BLaER1 treated with 17β-estradiol and CSF1 and Interleukin-3, amounts not matched to agents 10 nM and 100 nM (cell line): ENCODE data around the gene DGKB.

Experiments used
- H3K27ac ChIP-seq, 11 experiments: shearing (Covaris generic); formaldehyde crosslinking; 2 replicates each; pipeline ENCODE4 v1.8.1; 2022
- H3K27me3 ChIP-seq, 11 experiments: shearing (Covaris generic); formaldehyde crosslinking; 2 replicates each; pipeline ENCODE4 v1.8.1; 2022
- H3K36me3 ChIP-seq, 11 experiments: shearing (Covaris generic); formaldehyde crosslinking; 2 replicates each; pipeline ENCODE4 v1.8.1; 2022
- H3K4me1 ChIP-seq, 10 experiments: shearing (Covaris generic); formaldehyde crosslinking; 2 replicates each; pipeline ENCODE4 v1.8.1; 2022
- H3K4me2 ChIP-seq, 11 experiments: shearing (Covaris generic); formaldehyde crosslinking; 2 replicates each; pipeline ENCODE4 v1.8.1; 2022
- H3K4me3 ChIP-seq, 10 experiments: shearing (Covaris generic); formaldehyde crosslinking; 2 replicates each; pipeline ENCODE4 v1.8.1; 2022
- H3K9ac ChIP-seq, 11 experiments: shearing (Covaris generic); formaldehyde crosslinking; 2 replicates each; pipeline ENCODE4 v1.8.1; 2022
- H3K9me3 ChIP-seq, 11 experiments: shearing (Covaris generic); formaldehyde crosslinking; replicated peaks in 1 of 11; 2 replicates each; pipeline ENCODE4 v1.8.1; 2022
- H4K20me1 ChIP-seq, 11 experiments: shearing (Covaris generic); formaldehyde crosslinking; 2 replicates each; pipeline ENCODE4 v1.8.1; 2022
- Cebpa-rat ChIP-seq, 11 experiments: shearing (Covaris generic); IDR thresholded peaks; 2 replicates each; pipeline ENCODE4 v1.8.1; 2022

DGKB gene

GRCh38 chr7:14905764-14906163, 3.2 kb upstream of the DGKB start:
- Histone ChIP-seq H4K20me1 (no peaks in the 10 kb centered on the region), H3K27me3 (no peaks in the 10 kb centered on the region)

GRCh38 chr7:14900051-14900450, 2.5 kb downstream of the DGKB start:
- no peaks in the 10 kb centered on the region for H3K36me3 ChIP-seq
- H3K4me2 ChIP-seq, result no peak overlapping the region
- H3K9me3 ChIP-seq, result no peaks in the 10 kb centered on the region
- no peaks in the 10 kb centered on the region for H3K4me1 ChIP-seq
- H3K9ac ChIP-seq, result no peak overlapping the region
- H3K27ac ChIP-seq, result no peak overlapping the region
- no peak overlapping the region for H3K4me3 ChIP-seq
- H4K20me1 ChIP-seq, result no peaks in the 10 kb centered on the region
- TF ChIP-seq Cebpa-rat (IDR thresholded peaks at IDR 0.05), result no peak
- no peaks in the 10 kb centered on the region for H3K27me3 ChIP-seq

More at GRCh38 chr7:14905764-14906163, 3.2 kb upstream of the DGKB start:
- Histone ChIP-seq H3K9ac (no peak overlapping the region), H3K36me3 (no peaks in the 10 kb centered on the region), H3K9me3 (no peaks in the 10 kb centered on the region), H3K27ac (no peak overlapping the region), H3K4me3 (no peak overlapping the region), H3K4me2 (no peak overlapping the region), H3K4me1 (no peaks in the 10 kb centered on the region)
- no peak for TF ChIP-seq Cebpa-rat (IDR thresholded peaks at IDR 0.05)

DNA sequence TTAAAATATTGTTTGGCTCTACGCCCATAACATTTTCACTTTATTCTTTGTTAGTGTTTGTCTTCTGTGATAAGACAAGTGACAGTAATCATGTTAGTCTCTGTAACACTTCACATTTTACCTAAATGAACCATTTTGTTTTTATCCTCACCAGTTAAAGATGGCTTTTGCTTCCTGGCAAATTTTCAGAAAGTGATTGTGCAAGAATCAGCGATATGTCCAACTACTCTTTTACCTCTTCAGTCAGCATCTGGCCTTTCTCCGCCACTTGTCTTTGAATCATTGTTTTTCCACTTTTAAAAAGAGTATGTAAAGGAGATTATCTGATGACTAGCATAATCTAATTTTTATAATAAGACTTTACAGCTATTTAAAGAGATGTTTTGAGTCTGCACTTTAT, 3.5 kb downstream of the DGKB start:
- H3K4me2 ChIP-seq, result no peak overlapping the region
- no peaks in the 10 kb centered on the region for H3K4me1 ChIP-seq
- no peaks in the 10 kb centered on the region for H3K9me3 ChIP-seq
- no peak overlapping the region for H3K27ac ChIP-seq
- no peaks in the 10 kb centered on the region for H3K36me3 ChIP-seq
- no peaks in the 10 kb centered on the region for H3K27me3 ChIP-seq
- no peak overlapping the region for H3K9ac ChIP-seq
- TF ChIP-seq Cebpa-rat (IDR thresholded peaks at IDR 0.05), result 0 out of 22 replicates have a peak, but pooled peaks of 1 of the 11 experiments have one; percentile 13
- no peak overlapping the region for H3K4me3 ChIP-seq
- H4K20me1 ChIP-seq, result no peaks in the 10 kb centered on the region

DNA sequence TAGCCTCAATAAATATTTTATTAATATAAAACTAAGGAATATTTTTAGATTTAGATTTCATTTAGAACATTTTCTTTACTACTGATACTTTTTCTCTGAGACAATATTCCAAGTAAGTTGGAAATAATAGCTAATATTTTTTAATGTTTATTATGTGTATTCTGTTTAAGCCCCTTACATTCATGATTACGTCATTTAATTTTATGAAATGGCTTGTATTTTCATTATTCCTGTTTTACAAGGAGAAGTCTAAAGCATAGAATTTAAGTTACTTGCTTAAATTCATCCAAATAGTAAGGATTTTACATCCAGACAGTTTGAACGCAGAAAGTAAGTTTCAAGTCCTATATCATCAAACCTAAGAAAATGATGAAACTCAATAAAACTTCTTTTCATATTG, 6.1 kb downstream of the DGKB start:
- no peak overlapping the region for H3K9ac ChIP-seq
- no peaks in the 10 kb centered on the region for H3K36me3 ChIP-seq
- no peaks in the 10 kb centered on the region for H3K27me3 ChIP-seq
- H3K4me2 ChIP-seq, result no peak overlapping the region
- no peak overlapping the region for H3K4me3 ChIP-seq
- no peaks in the 10 kb centered on the region for H4K20me1 ChIP-seq
- H3K27ac ChIP-seq, result no peak overlapping the region
- H3K9me3 ChIP-seq, result no peaks in the 10 kb centered on the region
- H3K4me1 ChIP-seq, result peaks cover 0 to 7% (median 0%) of the 10 kb centered on the region in 10 experiments; a peak in 3 of 20 replicates
- no peak for TF ChIP-seq Cebpa-rat (IDR thresholded peaks at IDR 0.05)

DNA sequence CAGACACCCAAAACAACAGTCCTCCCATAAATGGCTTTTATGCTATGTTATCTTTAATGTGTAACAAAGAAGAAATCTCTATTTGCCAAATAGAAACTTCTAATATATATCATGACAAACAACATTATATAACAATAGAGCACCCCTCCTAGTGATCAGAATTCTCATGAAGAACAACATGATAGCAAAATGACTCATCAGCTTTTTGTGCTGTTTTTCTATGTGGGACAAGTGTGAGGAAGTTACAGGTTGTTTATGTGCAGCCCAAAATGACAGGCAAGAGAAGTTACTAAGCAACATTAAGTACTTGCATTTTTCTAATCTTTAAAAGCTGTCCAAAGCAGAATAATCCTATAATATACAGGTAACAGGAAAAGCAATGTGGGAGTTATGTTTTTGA, 7.7 kb downstream of the DGKB start:
- H3K36me3 ChIP-seq, result no peaks in the 10 kb centered on the region
- no peak overlapping the region for H3K4me3 ChIP-seq
- H3K27ac ChIP-seq, result no peak overlapping the region
- TF ChIP-seq Cebpa-rat (IDR thresholded peaks at IDR 0.05), result no peak
- H3K9me3 ChIP-seq, result no peaks in the 10 kb centered on the region
- H3K9ac ChIP-seq, result no peak overlapping the region
- no peaks in the 10 kb centered on the region for H3K27me3 ChIP-seq
- H3K4me2 ChIP-seq, result no peak overlapping the region
- H3K4me1 ChIP-seq, result peaks cover 0 to 7% (median 0%) of the 10 kb centered on the region in 10 experiments; a peak in 3 of 20 replicates
- H4K20me1 ChIP-seq, result no peaks in the 10 kb centered on the region

- H3K27me3 ChIP-seq, result no peaks in the 10 kb centered on the region
- no peak overlapping the region for H3K4me2 ChIP-seq
- no peaks in the 10 kb centered on the region for H3K36me3 ChIP-seq
- no peaks in the 10 kb centered on the region for H3K9me3 ChIP-seq
- H3K4me3 ChIP-seq, result no peak overlapping the region
- peaks cover 0 to 7% (median 0%) of the 10 kb centered on the region in 10 experiments; a peak in 3 of 20 replicates for H3K4me1 ChIP-seq
- no peaks in the 10 kb centered on the region for H4K20me1 ChIP-seq
- H3K27ac ChIP-seq, result no peak overlapping the region
- no peak for TF ChIP-seq Cebpa-rat (IDR thresholded peaks at IDR 0.05)
- H3K9ac ChIP-seq, result no peak overlapping the region
Measured at GRCh38 chr7:14892961-14893360, 9.6 kb downstream of the DGKB start.

DNA sequence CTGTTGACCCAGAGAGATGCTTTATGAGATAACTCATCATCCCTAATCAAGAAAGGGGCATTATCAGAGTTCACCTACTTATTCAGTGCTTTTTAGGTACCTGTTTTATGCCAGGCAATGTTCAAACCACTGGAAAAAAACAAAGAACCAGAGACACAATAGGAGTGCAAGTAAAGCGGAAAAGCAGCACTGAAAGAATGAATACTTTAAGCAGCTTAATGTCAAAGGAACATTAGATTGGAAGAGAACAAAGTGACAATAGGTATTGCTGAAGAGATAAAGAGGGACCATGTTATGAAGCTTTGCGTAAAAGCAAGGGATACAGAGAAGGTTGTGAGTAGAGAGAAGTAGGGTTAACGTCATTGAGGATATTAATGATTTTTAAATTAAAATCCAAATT, 11.3 kb downstream of the DGKB start:
- Histone ChIP-seq H3K4me1 (peaks cover 0 to 17% (median 0%) of the 10 kb centered on the region in 10 experiments; a peak in 4 of 20 replicates), H4K20me1 (no peaks in the 10 kb centered on the region), H3K4me3 (no peak overlapping the region), H3K27ac (no peak overlapping the region), H3K36me3 (no peaks in the 10 kb centered on the region), H3K4me2 (no peak overlapping the region), H3K9ac (no peak overlapping the region), H3K27me3 (no peaks in the 10 kb centered on the region), H3K9me3 (no peaks in the 10 kb centered on the region)
- no peak for TF ChIP-seq Cebpa-rat (IDR thresholded peaks at IDR 0.05)

GRCh38 chr7:14888962-14889361, 13.6 kb downstream of the DGKB start:
- no peaks in the 10 kb centered on the region for H3K9me3 ChIP-seq

GRCh38 chr7:14886533-14886932, 16.0 kb downstream of the DGKB start:
- H3K27me3 ChIP-seq, result no peaks in the 10 kb centered on the region
- no peaks in the 10 kb centered on the region for H3K9me3 ChIP-seq
- H3K4me1 ChIP-seq, result peaks cover 0 to 10% (median 0%) of the 10 kb centered on the region in 10 experiments; a peak in 3 of 20 replicates
- no peak for TF ChIP-seq Cebpa-rat (IDR thresholded peaks at IDR 0.05)
- no peak overlapping the region for H3K4me3 ChIP-seq
- no peaks in the 10 kb centered on the region for H4K20me1 ChIP-seq
- H3K36me3 ChIP-seq, result no peaks in the 10 kb centered on the region
- H3K4me2 ChIP-seq, result peak overlapping the region in 1 of 11 experiments; percentile 22; a peak in 2 of 22 replicates
- H3K9ac ChIP-seq, result no peak overlapping the region
- H3K27ac ChIP-seq, result no peak overlapping the region

More at GRCh38 chr7:14888962-14889361, 13.6 kb downstream of the DGKB start:
- no peak for TF ChIP-seq Cebpa-rat (IDR thresholded peaks at IDR 0.05)
- Histone ChIP-seq H3K9ac (no peak overlapping the region), H3K36me3 (no peaks in the 10 kb centered on the region), H4K20me1 (no peaks in the 10 kb centered on the region), H3K4me2 (no peak overlapping the region), H3K4me1 (peaks cover 0 to 17% (median 0%) of the 10 kb centered on the region in 10 experiments; a peak in 4 of 20 replicates), H3K4me3 (no peak overlapping the region), H3K27ac (no peak overlapping the region), H3K27me3 (no peaks in the 10 kb centered on the region)

DNA sequence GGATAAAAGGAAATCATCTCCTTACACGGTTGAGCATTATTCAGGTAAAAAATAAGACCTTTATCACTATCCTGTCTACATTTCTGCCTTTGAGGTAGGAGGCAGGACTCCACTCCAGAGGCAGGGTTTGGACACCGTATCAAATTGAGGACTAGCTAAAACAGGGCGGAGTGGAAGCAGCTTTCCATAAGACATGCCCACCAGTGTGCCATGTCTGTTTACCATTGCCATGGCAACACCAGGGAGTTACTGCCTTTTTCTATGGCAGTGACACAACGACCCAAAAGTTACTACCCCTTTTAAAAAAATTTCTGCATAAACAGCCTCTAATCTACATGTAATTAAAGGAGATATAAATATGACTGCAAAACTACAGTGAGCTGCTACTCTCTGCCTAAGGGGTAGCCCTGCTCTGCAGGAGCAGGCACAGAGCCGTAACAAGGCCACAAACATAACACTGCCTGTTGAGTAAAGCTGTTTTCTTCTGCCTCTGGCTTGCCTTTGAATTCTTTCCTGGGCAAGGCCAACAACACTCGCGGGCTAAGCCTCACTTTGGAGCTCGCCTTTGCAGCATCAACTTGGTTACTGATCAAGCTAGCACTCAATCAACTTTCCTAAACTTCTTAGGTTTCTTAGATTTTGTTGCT, 26.5 kb downstream of the DGKB start:
- Histone ChIP-seq H3K9ac (no peak overlapping the region), H3K4me1 (no peaks in the 10 kb centered on the region), H3K36me3 (no peaks in the 10 kb centered on the region), H3K27ac (no peak overlapping the region), H3K4me3 (no peak overlapping the region), H3K9me3 (no peaks in the 10 kb centered on the region), H4K20me1 (no peaks in the 10 kb centered on the region), H3K27me3 (no peaks in the 10 kb centered on the region), H3K4me2 (no peak overlapping the region)
- TF ChIP-seq Cebpa-rat (IDR thresholded peaks at IDR 0.05), result no peak
